Thyroid gland (tissue), 4 donors: ENCODE data around the gene SH3BGR. TPM values are rescaled to one million over a fixed set of nuclear protein-coding genes. Genes with fewer than 3 reads are reported as not detected.
"Not testable (repeated sequence)": the region's sequence is repeated elsewhere in the genome, so short reads cannot be mapped to it uniquely, and the experiment has no call there.

Experiments
- DNase-seq, 2 donors: peaks; one replicate each; pipeline ENCODE4 v3.0.0-alpha.2; 2019
- H3K27ac ChIP-seq, 3 donors: fragments of 200-600 bp; sonication (generic); 1 replicate in 2 of 3; 2 replicates in 1 of 3; pipeline ENCODE4 v1.5.1; 2016 to 2019; ENCODE audit warnings: mild to moderate bottlenecking in 1 of 3, moderate library complexity in 1 of 3
- H3K27me3 ChIP-seq: fragments of 200-600 bp; sonication (generic); one replicate; pipeline ENCODE4 v1.5.1; 2019
- H3K36me3 ChIP-seq, 2 donors: fragments of 200-600 bp; sonication (generic); one replicate each; pipeline ENCODE4 v1.5.1; 2016 to 2019
- H3K4me1 ChIP-seq, 2 donors: fragments of 200-600 bp; sonication (generic); one replicate each; pipeline ENCODE4 v1.5.1; 2017 to 2019
- H3K4me3 ChIP-seq, 3 donors: fragments of 200-600 bp; sonication (generic); replicated peaks in 1 of 3; 1 replicate in 2 of 3; 2 replicates in 1 of 3; pipeline ENCODE4 v1.5.1; 2016; ENCODE audit warnings: mild to moderate bottlenecking in 1 of 3
- H3K9me3 ChIP-seq: fragments of 200-600 bp; sonication (generic); one replicate; pipeline ENCODE4 v1.5.1; 2017
- POLR2A ChIP-seq, 2 donors: fragments of 450-650 bp; IDR thresholded peaks; one replicate each; pipeline ENCODE4 v1.6.1; 2017; ENCODE audit warnings: antibody characterized with exemption in 2 of 2, mild to moderate bottlenecking in 2 of 2, moderate library complexity in 1 of 2
- WGBS, 2 donors: methylation state at CpG; one replicate each; pipeline ENCODE4 v1.1.5; 2017; 5-methylcytosine and 5-hydroxymethylcytosine counted together
- intact Hi-C: fragments of 100-400 bp; cut with DNase I; formaldehyde crosslinking; loops from one replicate; pipeline ENCODE4 v1.15.1; 2023
- total RNA-seq, 4 donors: library from RNA; depleted of rRNA; stranded (reverse); fragments of >200 nt; gene quantifications; one replicate each; pipeline ENCODE4 v1.2.3, GENCODE V29; 2016
- TF ChIP-seq, protein P1 (sequence below), 6 experiments: fragments of 200-600 bp in 3 of 6; fragments of 450-650 bp in 3 of 6; sonication (generic) in 3 of 6; IDR thresholded peaks; one replicate each; pipeline ENCODE4 v1.5.1; 2016 to 2019; ENCODE audit warnings: antibody characterized with exemption in 6 of 6, mild to moderate bottlenecking in 2 of 6, inconsistent platforms in 1 of 6, moderate library complexity in 1 of 6

The SH3BGR gene
- total RNA-seq, 4 donors from 2014 or later: 4.6 to 9.7 (median 7.4) TPM

DNA sequence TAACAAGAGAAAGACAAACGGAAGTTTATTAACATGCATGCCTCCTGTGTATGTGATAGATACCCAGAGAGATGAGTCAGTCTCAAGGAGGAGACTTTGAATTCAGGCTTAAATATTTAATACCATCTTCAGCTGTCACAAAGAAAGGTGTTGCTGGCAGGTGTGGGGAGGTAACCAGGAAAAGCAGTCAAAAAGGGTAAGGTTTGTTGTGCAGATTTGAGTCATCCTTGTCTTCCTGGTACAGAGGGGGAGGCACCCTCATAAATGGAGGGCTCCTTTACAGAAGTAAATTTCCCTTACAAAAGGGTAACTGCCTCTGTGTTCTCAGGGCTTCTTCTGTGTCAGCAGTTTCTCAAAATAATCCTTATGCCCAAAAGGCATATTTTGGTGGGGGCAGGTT, 85.8 kb downstream of the SH3BGR start:
- DNase-seq: no peak
- Histone ChIP-seq H3K27me3 (no peaks in the 10 kb centered on the region), H3K4me3 (no peak overlapping the region), H3K36me3 (no peaks in the 10 kb centered on the region), H3K27ac (no peak overlapping the region), H3K9me3 (no peaks in the 10 kb centered on the region), H3K4me1 (no peaks in the 10 kb centered on the region)
- TF ChIP-seq, protein P1, sequence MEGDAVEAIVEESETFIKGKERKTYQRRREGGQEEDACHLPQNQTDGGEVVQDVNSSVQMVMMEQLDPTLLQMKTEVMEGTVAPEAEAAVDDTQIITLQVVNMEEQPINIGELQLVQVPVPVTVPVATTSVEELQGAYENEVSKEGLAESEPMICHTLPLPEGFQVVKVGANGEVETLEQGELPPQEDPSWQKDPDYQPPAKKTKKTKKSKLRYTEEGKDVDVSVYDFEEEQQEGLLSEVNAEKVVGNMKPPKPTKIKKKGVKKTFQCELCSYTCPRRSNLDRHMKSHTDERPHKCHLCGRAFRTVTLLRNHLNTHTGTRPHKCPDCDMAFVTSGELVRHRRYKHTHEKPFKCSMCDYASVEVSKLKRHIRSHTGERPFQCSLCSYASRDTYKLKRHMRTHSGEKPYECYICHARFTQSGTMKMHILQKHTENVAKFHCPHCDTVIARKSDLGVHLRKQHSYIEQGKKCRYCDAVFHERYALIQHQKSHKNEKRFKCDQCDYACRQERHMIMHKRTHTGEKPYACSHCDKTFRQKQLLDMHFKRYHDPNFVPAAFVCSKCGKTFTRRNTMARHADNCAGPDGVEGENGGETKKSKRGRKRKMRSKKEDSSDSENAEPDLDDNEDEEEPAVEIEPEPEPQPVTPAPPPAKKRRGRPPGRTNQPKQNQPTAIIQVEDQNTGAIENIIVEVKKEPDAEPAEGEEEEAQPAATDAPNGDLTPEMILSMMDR (IDR thresholded peaks at IDR 0.05): no peak
- TF ChIP-seq POLR2A (IDR thresholded peaks at IDR 0.05): no peak
- WGBS, 2 donors: 26 to 59% methylated on average over 1 of the region's 1 CpG
- intact Hi-C loops: no loop called here

DNA sequence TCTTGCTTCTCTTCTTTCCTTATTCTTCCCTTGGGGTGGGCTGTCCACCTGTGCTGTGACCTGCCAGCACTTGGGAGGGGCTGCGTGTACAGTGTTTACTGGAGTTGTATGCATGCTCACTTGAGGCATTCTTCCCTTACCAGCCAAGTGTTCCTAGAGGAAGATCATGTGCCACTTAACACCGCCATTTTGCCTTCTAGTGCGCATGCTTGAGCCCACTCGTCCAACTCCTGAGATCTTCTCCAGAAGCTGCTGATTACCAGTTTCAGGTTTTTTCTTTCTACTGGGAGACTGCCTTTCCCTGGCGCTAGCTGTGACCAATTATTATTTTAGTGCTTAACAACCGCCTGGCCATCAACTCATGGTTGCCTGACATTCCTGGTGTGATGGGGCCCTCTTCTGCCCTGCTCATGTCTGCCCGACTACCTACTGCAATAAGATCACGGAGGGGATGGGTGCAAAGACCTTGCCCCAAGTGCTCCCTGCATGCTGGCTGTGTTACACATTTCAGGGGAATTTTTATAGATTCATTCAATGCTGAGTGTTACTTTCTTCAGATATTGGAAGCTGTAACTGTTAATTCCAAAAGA, 86.8 kb downstream of the SH3BGR start:
- DNase-seq: peak in 1 of 2 donors; percentile 30
- WGBS, 2 donors: 58 to 59% methylated on average over 8 of the region's 8 CpGs
- no peaks in the 10 kb centered on the region for H3K36me3 ChIP-seq
- intact Hi-C loops: no loop called here
- H3K4me1 ChIP-seq: no peaks in the 10 kb centered on the region
- no peak for TF ChIP-seq POLR2A (IDR thresholded peaks at IDR 0.05)
- TF ChIP-seq, protein P1 (IDR thresholded peaks at IDR 0.05): no peak
- no peaks in the 10 kb centered on the region for H3K9me3 ChIP-seq
- H3K27ac ChIP-seq: no peak overlapping the region
- no peaks in the 10 kb centered on the region for H3K27me3 ChIP-seq
- no peak overlapping the region for H3K4me3 ChIP-seq

DNA sequence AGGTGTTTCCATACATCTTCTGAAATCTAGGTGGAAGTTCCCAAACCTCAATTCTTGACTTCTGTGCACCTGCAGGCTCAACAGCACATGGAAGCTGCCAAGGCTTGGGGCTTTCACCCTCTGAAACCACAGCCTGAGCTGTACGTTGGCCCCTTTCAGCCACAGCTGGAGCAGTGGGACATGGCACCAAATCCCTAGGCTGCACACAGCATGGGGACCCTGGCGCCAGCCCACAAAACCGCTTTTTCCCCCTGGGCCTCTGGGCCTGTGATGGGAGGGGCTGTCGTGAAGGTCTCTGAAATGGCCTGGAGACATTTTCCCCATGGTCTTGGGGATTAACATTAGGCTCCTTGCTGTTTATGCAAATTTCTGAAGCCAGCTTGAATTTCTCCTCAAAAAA, 88.6 kb downstream of the SH3BGR start:
- WGBS, 2 donors: 92 to 95% methylated on average over 3 to 4 of the region's 4 CpGs
- DNase-seq, H3K4me1 ChIP-seq, H3K27me3 ChIP-seq, H3K36me3 ChIP-seq, H3K4me3 ChIP-seq, H3K27ac ChIP-seq, H3K9me3 ChIP-seq, intact Hi-C loops: not testable (repeated sequence)

DNA sequence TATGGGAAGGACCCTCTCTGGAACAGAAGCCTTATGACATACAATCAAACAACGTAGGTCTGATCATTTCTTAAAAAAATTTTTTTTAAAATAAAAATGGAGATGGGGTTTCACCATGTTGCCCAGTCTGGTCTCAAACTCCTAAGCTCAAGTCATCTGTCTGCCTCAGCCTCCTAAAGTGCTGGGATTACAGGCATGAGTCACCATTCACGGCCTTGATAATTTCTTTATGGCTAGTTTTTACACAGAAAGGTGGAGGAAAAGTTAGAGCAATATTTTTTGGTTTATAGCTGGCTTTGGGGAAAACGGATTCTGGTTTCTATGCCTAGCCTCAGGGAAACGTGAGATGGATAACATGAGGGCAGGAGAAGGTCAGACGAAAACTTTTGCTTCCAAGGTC, 91.0 kb downstream of the SH3BGR start:
- no peaks in the 10 kb centered on the region for H3K4me1 ChIP-seq
- TF ChIP-seq POLR2A (IDR thresholded peaks at IDR 0.05): no peak
- TF ChIP-seq, protein P1 (IDR thresholded peaks at IDR 0.05): no peak
- intact Hi-C loops: no loop called here
- no peak overlapping the region for H3K27ac ChIP-seq
- no peaks in the 10 kb centered on the region for H3K27me3 ChIP-seq
- H3K4me3 ChIP-seq: no peak overlapping the region
- no peak for DNase-seq
- WGBS, 2 donors: 86 to 88% methylated on average over 5 of the region's 5 CpGs
- no peaks in the 10 kb centered on the region for H3K36me3 ChIP-seq
- no peaks in the 10 kb centered on the region for H3K9me3 ChIP-seq

DNA sequence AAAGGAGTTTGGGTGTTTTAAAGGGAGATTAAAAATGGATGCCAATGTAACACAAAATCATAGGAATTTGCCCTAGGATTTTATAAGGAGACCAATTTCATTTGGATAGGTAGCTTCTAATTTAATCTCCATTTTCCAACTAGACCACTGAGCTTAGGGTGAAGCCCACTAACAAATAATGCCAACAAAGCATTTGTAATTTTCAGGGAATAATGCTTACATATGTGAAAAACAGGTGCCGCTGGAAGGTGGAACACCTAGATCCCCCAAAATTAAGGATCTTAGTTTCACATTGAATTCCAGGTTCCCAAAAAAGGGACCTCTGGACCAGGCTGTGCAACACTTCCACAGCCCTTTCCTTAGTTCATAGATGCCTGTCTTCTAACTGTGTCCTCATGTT, 94.8 kb downstream of the SH3BGR start:
- no peaks in the 10 kb centered on the region for H3K36me3 ChIP-seq
- no peaks in the 10 kb centered on the region for H3K4me1 ChIP-seq
- no peak for TF ChIP-seq POLR2A (IDR thresholded peaks at IDR 0.05)
- TF ChIP-seq, protein P1 (IDR thresholded peaks at IDR 0.05): no peak
- no peak for DNase-seq
- 96 to 100% methylated on average over 1 of the region's 1 CpG for WGBS, 2 donors
- no peak overlapping the region for H3K4me3 ChIP-seq
- intact Hi-C loops: no loop called here
- H3K27ac ChIP-seq: no peak overlapping the region
- no peaks in the 10 kb centered on the region for H3K9me3 ChIP-seq
- H3K27me3 ChIP-seq: no peaks in the 10 kb centered on the region

DNA sequence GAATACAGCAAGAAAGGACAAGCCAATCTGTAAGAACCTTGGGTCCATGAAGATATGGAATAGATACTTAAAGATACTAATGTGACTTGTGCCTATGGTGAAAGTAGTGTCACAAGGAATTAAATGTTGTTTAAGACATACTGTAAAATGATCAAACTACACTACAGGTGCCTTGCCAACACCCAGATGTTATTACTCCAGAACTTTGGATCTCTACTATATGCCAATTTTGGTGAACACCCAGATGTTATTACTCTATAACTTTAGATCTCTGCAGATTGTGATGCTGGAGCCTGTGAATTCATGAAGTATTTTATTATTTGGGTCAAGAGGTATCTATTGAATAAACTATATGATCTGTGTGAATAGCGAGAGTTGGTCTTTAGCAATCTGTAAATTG, 101.1 kb downstream of the SH3BGR start:
- TF ChIP-seq, protein P1 (IDR thresholded peaks at IDR 0.05): no peak
- no peak for TF ChIP-seq POLR2A (IDR thresholded peaks at IDR 0.05)
- Histone ChIP-seq H3K9me3 (no peaks in the 10 kb centered on the region), H3K27me3 (no peaks in the 10 kb centered on the region), H3K4me3 (no peak overlapping the region), H3K4me1 (peaks cover 0 to 4% of the 10 kb centered on the region in 2 donors), H3K36me3 (no peaks in the 10 kb centered on the region), H3K27ac (no peak overlapping the region)
- 56 to 88% methylated on average over 1 of the region's 1 CpG for WGBS, 2 donors
- intact Hi-C loops: no loop called here
- no peak for DNase-seq
